GM12878 (cell line): ENCODE data around the gene MRPS18B. TPM values are rescaled to one million over a fixed set of nuclear protein-coding genes. Genes with fewer than 3 reads are reported as not detected.

Experiments used
- CEBPZ ChIP-seq: fragments of 150-350 bp; IDR thresholded peaks from 2 replicates; pipeline ENCODE4 v1.6.1; 2016; ENCODE audit warnings: low read depth, low read length
- CHD1 ChIP-seq: IDR thresholded peaks from 2 replicates; pipeline ENCODE4 v1.6.1; 2012; ENCODE audit warnings: low read depth, low read length, improper control_type of control experiment
- E2F8 ChIP-seq: fragments of 450-650 bp; IDR thresholded peaks from 2 replicates; pipeline ENCODE4 v1.6.1; 2018; ENCODE audit warnings: mild to moderate bottlenecking, low read depth, moderate library complexity; ENCODE audit not compliant: partially characterized antibody
- EGR1 ChIP-seq, 2 experiments: IDR thresholded peaks; 1 replicate in 1 of 2; 2 replicates in 1 of 2; pipeline ENCODE4 v1.6.1; 2011 to 2012; ENCODE audit warnings: low read depth in 2 of 2, low read length in 2 of 2, borderline replicate concordance in 1 of 2, mild to moderate bottlenecking in 1 of 2, moderate library complexity in 1 of 2
- GATAD2B ChIP-seq: fragments of 450-650 bp; conservative IDR thresholded peaks from 2 replicates; pipeline ENCODE4 v1.6.1; 2017; ENCODE audit warnings: low read depth, mild to moderate bottlenecking, moderate library complexity
- IKZF1 ChIP-seq: fragments of 450-650 bp; conservative IDR thresholded peaks from 2 replicates; pipeline ENCODE4 v1.6.1; 2017; ENCODE audit warnings: antibody characterized with exemption, mild to moderate bottlenecking
- IRF5 ChIP-seq: fragments of 450-650 bp; IDR thresholded peaks from 2 replicates; pipeline ENCODE4 v1.6.1; 2017; ENCODE audit warnings: borderline replicate concordance
- PAX5 ChIP-seq: IDR thresholded peaks from 2 replicates; pipeline ENCODE4 v1.6.1; 2011; ENCODE audit warnings: low read depth, low read length, borderline replicate concordance
- RELB ChIP-seq: fragments of 450-650 bp; IDR thresholded peaks from 2 replicates; pipeline ENCODE4 v1.6.1; 2017; ENCODE audit warnings: low read depth, mild to moderate bottlenecking, moderate library complexity
- SP1 ChIP-seq: IDR thresholded peaks from one replicate; pipeline ENCODE4 v1.6.1; 2011; ENCODE audit warnings: low read depth, low read length
- ZBTB4 ChIP-seq: fragments of 450-650 bp; formaldehyde crosslinking; IDR thresholded peaks from 2 replicates; pipeline ENCODE4 v1.4.0; 2022; ENCODE audit warnings: mild to moderate bottlenecking, moderate library complexity
- ZNF274 ChIP-seq: IDR thresholded peaks from one replicate; pipeline ENCODE4 v1.8.0; 2011; ENCODE audit not compliant: insufficient read length, insufficient read depth
- polyA plus RNA-seq, 11 experiments: library from polyadenylated mRNA; depleted of rRNA in 4 of 11; unstranded in 6 of 11; stranded (reverse) in 5 of 11; fragments of >200 nt; fragmentation: Nextera tagmentation in 4 of 11; fragmentation: Illumina TruSeq in 1 of 11; extraction: Ambion mirVana in 4 of 11; extraction: Trizol in 1 of 11; gene quantifications; 1 replicate in 1 of 11; 2 replicates in 10 of 11; pipeline versions ENCODE4 v1.2.1 to v1.2.3, GENCODE V29; 2011 to 2016; ENCODE audit warnings: inconsistent platforms in 2 of 11, missing spikeins in 2 of 11, low read depth in 1 of 11
- total RNA-seq, 4 experiments: library from RNA; depleted of rRNA in 3 of 4; stranded (reverse); fragments of >200 nt in 3 of 4; fragmentation: Illumina TruSeq in 1 of 4; extraction: Trizol in 1 of 4; gene quantifications; 2 replicates each; pipeline versions ENCODE4 v1.2.1 to v1.2.3, GENCODE V29; 2013 to 2021
- TF ChIP-seq, protein P1 (sequence below): IDR thresholded peaks from 2 replicates; pipeline ENCODE4 v1.6.1; 2011; ENCODE audit warnings: low read depth, mild to moderate bottlenecking, low read length, moderate library complexity, borderline replicate concordance; ENCODE audit errors: extremely low read depth

Gene MRPS18B
- total and polyA plus RNA-seq, 10 of the 15 experiments (the other 5 are each of a cell fraction or from before 2014, with no cell fraction given): 80.9 to 259 (median 140) TPM

GRCh38 chr6:30647242-30648116 is 29.8 kb downstream of the MRPS18B start (continued):
- TF ChIP-seq EGR1 (IDR thresholded peaks at IDR 0.05; ENCODE audit: borderline replicate concordance in 1 of 2, low read depth in 2 of 2, low read length in 2 of 2) (peak in 1 of 2 experiments; percentile 42; a peak in 2 of 3 replicates), ZNF274 (no peak), PAX5 (no peak), CHD1 (no peak), RELB (peak; percentile 27; the same call in 1 of the 2 replicates), IRF5 (no peak), E2F8 (no peak), ZBTB4 (CRISPR knock-in tag) (no peak), SP1 (peak; percentile 7), IKZF1 (peak; percentile 70), CEBPZ (no peak), GATAD2B (peak; percentile 92)
- TF ChIP-seq, protein P1, sequence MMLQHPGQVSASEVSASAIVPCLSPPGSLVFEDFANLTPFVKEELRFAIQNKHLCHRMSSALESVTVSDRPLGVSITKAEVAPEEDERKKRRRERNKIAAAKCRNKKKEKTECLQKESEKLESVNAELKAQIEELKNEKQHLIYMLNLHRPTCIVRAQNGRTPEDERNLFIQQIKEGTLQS: no peak
